GM19455 (cell line): Measurements from ENCODE around the gene ITGAL.
"Not testable (repeated sequence)": the region's sequence is repeated elsewhere in the genome, so short reads cannot be mapped to it uniquely, and the experiment has no call there.

Source experiments
- ATAC-seq: cut with Tn5 transposase; IDR thresholded peaks from one replicate; pipeline ENCODE4 v1.9.1; 2021; ENCODE audit not compliant: unreplicated experiment

ITGAL gene

GRCh38 chr16:30525844-30526136 lies 53.2 kb downstream of the ITGAL start:
- ATAC-seq = no peak

GRCh38 chr16:30526137-30526822 lies 53.7 kb downstream of the ITGAL start, which contains the start of gene ZNF768:
ZNF768 (minus strand) TSS chr16:30526566; CDS start chr16:30526413, 153 bp downstream.
- ATAC-seq = peak; percentile 22

GRCh38 chr16:30526823-30527634 lies 54.5 kb downstream of the ITGAL start:
- ATAC-seq = peak; percentile 76

- no peak for ATAC-seq
These were observed 55.2 kb downstream of the ITGAL start for GRCh38 chr16:30527635-30528178.

- no peak for ATAC-seq
These were observed 56.4 kb downstream of the ITGAL start for GRCh38 chr16:30528799-30529457.

GRCh38 chr16:30530163-30531037 lies 57.9 kb downstream of the ITGAL start:
- no peak for ATAC-seq

GRCh38 chr16:30532285-30533145 lies 60.0 kb downstream of the ITGAL start:
- no peak for ATAC-seq

GRCh38 chr16:30533146-30533522 lies 60.6 kb downstream of the ITGAL start:
- no peak for ATAC-seq

- no peak for ATAC-seq
These were observed 61.3 kb downstream of the ITGAL start for GRCh38 chr16:30533748-30534367.

- no peak for ATAC-seq
These were observed 62.0 kb downstream of the ITGAL start, which contains the start of gene ZNF747 for GRCh38 chr16:30534368-30535105. ZNF747 (minus strand) TSS chr16:30534858; CDS start chr16:30534679, 179 bp downstream.

- ATAC-seq = no peak
These were observed 62.7 kb downstream of the ITGAL start for GRCh38 chr16:30535106-30535776.

GRCh38 chr16:30535777-30536190 lies 63.2 kb downstream of the ITGAL start:
- ATAC-seq = peak; percentile 41

GRCh38 chr16:30536391-30537024 lies 64.0 kb downstream of the ITGAL start:
- ATAC-seq = not testable (repeated sequence)

GRCh38 chr16:30539000-30539964 lies 66.7 kb downstream of the ITGAL start:
- no peak for ATAC-seq

- not testable (repeated sequence) for ATAC-seq
These were observed 67.5 kb downstream of the ITGAL start for GRCh38 chr16:30539986-30540526.

GRCh38 chr16:30540916-30541464 lies 68.4 kb downstream of the ITGAL start:
- not testable (repeated sequence) for ATAC-seq
